Activated CD4-positive, alpha-beta T cell treated with anti-CD3 and anti-CD28 coated beads, Interleukin-2, amount 10 ng/mL, durations not matched to agents 7 days and 5 days (primary cell): Measurements from ENCODE around the gene HS6ST3. TPM values are rescaled to one million over a fixed set of nuclear protein-coding genes. Genes with fewer than 3 reads are reported as not detected.
"Not testable (repeated sequence)": the region's sequence is repeated elsewhere in the genome, so short reads cannot be mapped to it uniquely, and the experiment has no call there.

Experiments
- CTCF ChIA-PET: fragments of 350-600 bp; sonication (Branson Sonifier 250); formaldehyde crosslinking; loops from one replicate; lab custom pipeline; 2021; ENCODE audit warnings: antibody characterized with exemption; lab: Charles Lee
- POLR2A ChIA-PET: fragments of 350-600 bp; sonication (Branson Sonifier 250); formaldehyde crosslinking; loops from one replicate; lab custom pipeline; 2021; ENCODE audit warnings: antibody characterized with exemption; lab: Charles Lee
- DNase-seq: peaks from one replicate; pipeline ENCODE4 v3.0.0-alpha.2; 2020
- H3K27ac Mint-ChIP-seq: one replicate; pipeline ENCODE4 v1.8.0; 2021; ENCODE audit warnings: mild to moderate bottlenecking, moderate library complexity, mixed read lengths
- H3K27me3 Mint-ChIP-seq: one replicate; pipeline ENCODE4 v1.8.0; 2021; ENCODE audit warnings: mixed read lengths
- H3K36me3 Mint-ChIP-seq: one replicate; pipeline ENCODE4 v1.8.0; 2021; ENCODE audit warnings: low read depth, mixed read lengths
- H3K4me1 Mint-ChIP-seq: one replicate; pipeline ENCODE4 v1.8.0; 2021; ENCODE audit warnings: mixed read lengths
- H3K4me3 Mint-ChIP-seq: one replicate; pipeline ENCODE4 v1.8.0; 2021; ENCODE audit warnings: mild to moderate bottlenecking, moderate library complexity, mixed read lengths
- H3K9me3 Mint-ChIP-seq: one replicate; pipeline ENCODE4 v1.8.0; 2021; ENCODE audit warnings: mixed read lengths
- total RNA-seq, 2 experiments: library from RNA; stranded (reverse); gene quantifications; one replicate each; pipeline ENCODE4 v1.2.3, GENCODE V29; 2021

HS6ST3 gene
- total RNA-seq, 2 experiments from 2014 or later, result not detected

GRCh38 chr13:96473526-96474180 is 383.7 kb downstream of the HS6ST3 start:
- Mint-ChIP-seq H3K27ac (no peak overlapping the region), H3K27me3 (no peaks in the 10 kb centered on the region), H3K4me3 (no peak overlapping the region), H3K9me3 (peaks cover 7% of the 10 kb centered on the region), H3K36me3 (no peaks in the 10 kb centered on the region), H3K4me1 (no peaks in the 10 kb centered on the region)
- POLR2A ChIA-PET, result no interaction called here
- DNase-seq, result no peak
- CTCF ChIA-PET, result no interaction called here

DNA sequence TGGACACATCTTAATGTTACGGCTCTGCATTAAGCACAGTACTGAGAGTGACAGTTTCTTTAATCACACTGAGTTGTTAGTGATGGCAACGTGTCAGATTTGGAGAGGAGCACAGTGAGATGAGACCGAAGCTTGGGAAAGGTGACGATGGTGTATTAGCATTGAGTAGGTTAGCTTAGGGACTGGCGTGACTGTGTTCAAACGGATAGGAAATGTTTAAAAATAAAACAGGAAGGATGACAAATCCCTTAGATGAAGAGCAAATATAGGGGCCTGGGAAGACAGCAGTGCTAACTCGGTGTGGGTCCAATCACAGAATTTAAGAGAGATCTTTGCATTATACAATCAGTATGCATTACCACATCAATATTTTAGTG is 384.3 kb downstream of the HS6ST3 start:
- ChIA-PET CTCF (no interaction called here), POLR2A (no interaction called here)
- H3K27ac Mint-ChIP-seq, result no peak overlapping the region
- H3K27me3 Mint-ChIP-seq, result no peaks in the 10 kb centered on the region
- no peaks in the 10 kb centered on the region for H3K4me1 Mint-ChIP-seq
- no peak overlapping the region for H3K4me3 Mint-ChIP-seq
- H3K9me3 Mint-ChIP-seq, result peaks cover 7% of the 10 kb centered on the region
- DNase-seq, result no peak
- no peaks in the 10 kb centered on the region for H3K36me3 Mint-ChIP-seq

- H3K4me3 Mint-ChIP-seq, result no peak overlapping the region
- ChIA-PET POLR2A (no interaction called here), CTCF (no interaction called here)
- H3K36me3 Mint-ChIP-seq, result no peaks in the 10 kb centered on the region
- peaks cover 9% of the 10 kb centered on the region for H3K9me3 Mint-ChIP-seq
- H3K4me1 Mint-ChIP-seq, result no peaks in the 10 kb centered on the region
- DNase-seq, result no peak
- no peak overlapping the region for H3K27ac Mint-ChIP-seq
- H3K27me3 Mint-ChIP-seq, result no peaks in the 10 kb centered on the region
These were observed 385.2 kb downstream of the HS6ST3 start for GRCh38 chr13:96475103-96475502.

DNA sequence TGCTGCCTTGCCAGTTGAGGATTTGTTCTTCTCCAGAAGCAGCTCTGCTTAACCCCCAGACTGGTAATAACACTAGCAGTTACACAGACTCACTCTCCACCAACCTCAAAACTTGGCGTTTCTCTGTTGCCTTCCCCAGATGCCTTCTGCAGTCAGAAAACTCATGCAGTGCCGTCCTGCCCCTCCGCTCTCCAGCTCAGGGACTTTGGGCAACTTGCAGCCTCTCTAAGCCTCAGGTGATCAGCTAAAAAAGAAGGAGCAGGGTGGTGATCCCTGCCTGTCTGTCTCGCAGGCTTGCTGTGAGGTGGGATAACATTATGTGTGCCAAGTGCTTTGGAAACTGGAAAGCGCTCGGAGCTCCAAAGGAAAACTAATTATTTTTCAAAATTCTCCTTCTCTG is 391.6 kb downstream of the HS6ST3 start:
- no peaks in the 10 kb centered on the region for H3K4me1 Mint-ChIP-seq
- no peaks in the 10 kb centered on the region for H3K36me3 Mint-ChIP-seq
- no peak overlapping the region for H3K27ac Mint-ChIP-seq
- no peaks in the 10 kb centered on the region for H3K27me3 Mint-ChIP-seq
- H3K9me3 Mint-ChIP-seq, result peaks cover 4% of the 10 kb centered on the region
- POLR2A ChIA-PET, result no interaction called here
- no peak overlapping the region for H3K4me3 Mint-ChIP-seq
- no peak for DNase-seq
- CTCF ChIA-PET, result no interaction called here

- POLR2A ChIA-PET, result no interaction called here
- Mint-ChIP-seq H3K27me3 (no peaks in the 10 kb centered on the region), H3K4me3 (no peak overlapping the region), H3K4me1 (no peaks in the 10 kb centered on the region), H3K27ac (no peak overlapping the region), H3K9me3 (peaks cover 9% of the 10 kb centered on the region), H3K36me3 (no peaks in the 10 kb centered on the region)
- DNase-seq, result no peak
- CTCF ChIA-PET, result no interaction called here
These were observed 400.6 kb downstream of the HS6ST3 start for GRCh38 chr13:96490496-96490989.

GRCh38 chr13:96491103-96491502 is 401.2 kb downstream of the HS6ST3 start:
- Mint-ChIP-seq H3K4me3 (no peak overlapping the region), H3K36me3 (no peaks in the 10 kb centered on the region), H3K27ac (no peak overlapping the region), H3K27me3 (no peaks in the 10 kb centered on the region), H3K4me1 (no peaks in the 10 kb centered on the region), H3K9me3 (peaks cover 9% of the 10 kb centered on the region)
- DNase-seq, result no peak
- POLR2A ChIA-PET, result no interaction called here
- CTCF ChIA-PET, result no interaction called here

GRCh38 chr13:96492766-96493165 is 402.9 kb downstream of the HS6ST3 start:
- no peak for DNase-seq
- CTCF ChIA-PET, result no interaction called here
- no peak overlapping the region for H3K4me3 Mint-ChIP-seq

DNA sequence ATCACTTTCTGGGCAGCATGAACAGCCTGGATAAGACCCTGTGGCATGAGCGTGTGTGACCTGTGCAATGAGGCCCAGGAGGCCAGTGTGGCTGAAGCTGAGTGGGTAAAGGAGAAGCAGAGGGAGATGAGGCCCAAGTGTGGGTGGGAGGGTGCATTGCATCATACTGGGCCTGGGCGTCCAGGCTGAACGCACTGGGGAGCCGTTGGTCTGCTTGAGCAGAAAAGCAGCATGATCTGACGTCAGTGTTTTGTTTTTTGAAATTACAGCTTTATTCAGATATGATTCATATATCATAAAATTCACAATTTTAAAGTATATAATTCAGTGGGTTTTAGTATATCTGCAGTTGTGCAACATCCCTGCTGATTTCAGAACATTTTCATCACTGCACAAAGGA is 409.7 kb downstream of the HS6ST3 start:
- no peaks in the 10 kb centered on the region for H3K27me3 Mint-ChIP-seq

More at GRCh38 chr13:96492766-96493165, 402.9 kb downstream of the HS6ST3 start:
- Mint-ChIP-seq H3K9me3 (peaks cover 11% of the 10 kb centered on the region), H3K4me1 (no peaks in the 10 kb centered on the region), H3K36me3 (no peaks in the 10 kb centered on the region), H3K27me3 (no peaks in the 10 kb centered on the region), H3K27ac (no peak overlapping the region)
- POLR2A ChIA-PET, result no interaction called here

DNA sequence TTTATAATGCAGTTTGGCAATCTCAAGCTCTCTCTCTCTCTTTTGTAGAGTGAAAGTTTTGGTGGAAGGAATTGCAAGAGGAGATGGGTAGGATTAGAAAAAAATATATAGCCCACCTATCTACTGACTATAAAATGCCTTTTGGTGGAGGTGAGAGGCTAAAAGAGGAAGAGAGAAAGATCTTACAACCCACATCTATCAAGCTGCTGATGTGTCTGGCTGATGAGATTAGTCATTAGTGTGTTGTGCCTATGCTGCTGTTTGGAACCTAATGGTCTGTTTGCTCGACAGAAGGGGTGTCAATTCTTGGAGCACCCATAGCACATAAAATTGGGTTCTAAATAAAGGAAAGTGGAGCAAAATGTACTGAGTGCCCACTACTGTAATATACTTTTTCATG is 411.0 kb downstream of the HS6ST3 start:
- H3K27me3 Mint-ChIP-seq, result no peaks in the 10 kb centered on the region
- no peak for DNase-seq
- peaks cover 3% of the 10 kb centered on the region for H3K9me3 Mint-ChIP-seq
- no peaks in the 10 kb centered on the region for H3K4me1 Mint-ChIP-seq
- no peak overlapping the region for H3K4me3 Mint-ChIP-seq
- no peak overlapping the region for H3K27ac Mint-ChIP-seq
- ChIA-PET POLR2A (no interaction called here), CTCF (no interaction called here)
- no peaks in the 10 kb centered on the region for H3K36me3 Mint-ChIP-seq

More for the DNA sequence above, 409.7 kb downstream of the HS6ST3 start:
- ChIA-PET CTCF (interaction anchor here (0.6 kb wide), 1 partner anchor 147 kb away, joined by 3 read pairs; no protein-coding TSS in a partner anchor), POLR2A (no interaction called here)
- Mint-ChIP-seq H3K27ac (no peak overlapping the region), H3K36me3 (no peaks in the 10 kb centered on the region), H3K4me3 (no peak overlapping the region), H3K9me3 (peaks cover 5% of the 10 kb centered on the region), H3K4me1 (no peaks in the 10 kb centered on the region)
- DNase-seq, result no peak

- Mint-ChIP-seq H3K27me3 (no peaks in the 10 kb centered on the region), H3K4me3 (no peak overlapping the region), H3K9me3 (no peaks in the 10 kb centered on the region), H3K36me3 (no peaks in the 10 kb centered on the region), H3K4me1 (no peaks in the 10 kb centered on the region), H3K27ac (no peak overlapping the region)
- POLR2A ChIA-PET, result no interaction called here
- DNase-seq, result no peak
- CTCF ChIA-PET, result no interaction called here
These were observed 413.6 kb downstream of the HS6ST3 start for GRCh38 chr13:96503481-96503880.

- CTCF ChIA-PET, result no interaction called here
- Mint-ChIP-seq H3K4me3 (no peak overlapping the region), H3K9me3 (no peaks in the 10 kb centered on the region), H3K4me1 (no peaks in the 10 kb centered on the region), H3K27me3 (no peaks in the 10 kb centered on the region), H3K36me3 (no peaks in the 10 kb centered on the region), H3K27ac (no peak overlapping the region)
- no peak for DNase-seq
- POLR2A ChIA-PET, result no interaction called here
These were observed 421.7 kb downstream of the HS6ST3 start for GRCh38 chr13:96511587-96511986.

- Mint-ChIP-seq H3K4me1 (no peaks in the 10 kb centered on the region), H3K36me3 (no peaks in the 10 kb centered on the region), H3K27me3 (no peaks in the 10 kb centered on the region), H3K9me3 (peaks cover 2% of the 10 kb centered on the region), H3K27ac (no peak overlapping the region), H3K4me3 (no peak overlapping the region)
- POLR2A ChIA-PET, result no interaction called here
- DNase-seq, result no peak
- CTCF ChIA-PET, result no interaction called here
These were observed 429.5 kb downstream of the HS6ST3 start for GRCh38 chr13:96519380-96519779.

- H3K9me3 Mint-ChIP-seq, H3K4me3 Mint-ChIP-seq, DNase-seq, H3K27me3 Mint-ChIP-seq, CTCF ChIA-PET, H3K36me3 Mint-ChIP-seq, POLR2A ChIA-PET, H3K27ac Mint-ChIP-seq, H3K4me1 Mint-ChIP-seq: not testable (repeated sequence)
These were observed 434.6 kb downstream of the HS6ST3 start for GRCh38 chr13:96524398-96525020.

- CTCF ChIA-PET, result no interaction called here
- H3K27ac Mint-ChIP-seq, result no peak overlapping the region
- DNase-seq, result no peak
- no peak overlapping the region for H3K4me3 Mint-ChIP-seq
- H3K4me1 Mint-ChIP-seq, result no peaks in the 10 kb centered on the region
- POLR2A ChIA-PET, result no interaction called here
- H3K9me3 Mint-ChIP-seq, result peaks cover 2% of the 10 kb centered on the region
- no peaks in the 10 kb centered on the region for H3K36me3 Mint-ChIP-seq
- no peaks in the 10 kb centered on the region for H3K27me3 Mint-ChIP-seq
These were observed 435.8 kb downstream of the HS6ST3 start for GRCh38 chr13:96525715-96526114.
